ENCODE results near the gene STARD4. TPM values are rescaled to one million over a fixed set of nuclear protein-coding genes. Genes with fewer than 3 reads are reported as not detected.

Gene STARD4
- total RNA-seq, 1 experiment from 2014 or later = 15.2 TPM

DNA sequence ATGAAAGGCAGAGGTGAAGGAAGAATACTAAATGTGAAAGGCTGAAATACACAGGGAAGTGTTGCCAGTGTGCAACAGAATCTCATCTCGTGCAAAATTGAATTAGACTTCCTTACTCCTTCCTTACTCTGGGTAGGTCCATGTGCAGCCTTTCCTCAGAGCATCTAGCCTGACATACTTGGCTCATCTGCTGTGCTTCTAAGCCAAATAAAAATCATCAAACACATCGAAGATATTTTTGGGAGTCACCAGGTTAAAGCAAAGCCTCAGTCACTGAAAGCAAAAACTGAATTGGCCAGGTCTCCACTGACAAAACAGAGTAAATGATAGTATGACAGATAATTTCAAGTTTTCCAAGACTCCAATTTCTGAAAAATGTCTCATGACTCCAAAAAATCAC, 19.3 kb downstream of the STARD4 start:
- in situ Hi-C loops (cut with HindIII; ENCODE audit: low pct_unique_long_range_greater_than_20kb, low sequenced_read_pairs) = no loop called here
- no peak for DNase-seq (ENCODE audit: low read depth)

DNA sequence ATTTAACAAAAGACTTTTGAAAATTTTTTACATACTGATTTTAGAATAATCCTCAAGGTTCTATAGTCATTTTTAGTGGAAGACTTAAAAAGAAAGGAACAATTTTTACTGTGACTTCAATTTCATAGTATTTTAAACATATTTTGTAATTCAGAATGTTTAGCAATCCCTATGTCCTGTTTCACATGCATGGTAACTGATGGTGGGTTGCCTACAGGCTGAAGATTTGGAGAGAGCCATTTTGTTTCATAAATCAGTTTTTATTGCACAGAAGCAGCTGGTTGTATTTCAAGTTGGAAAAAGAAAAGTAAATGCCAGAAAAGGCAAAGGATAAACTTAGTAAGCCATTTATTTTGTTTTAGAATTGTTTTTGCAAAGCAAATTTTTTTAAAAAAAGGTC, 24.0 kb downstream of the STARD4 start:
- DNase-seq (ENCODE audit: low read depth) = no peak
- in situ Hi-C loops (cut with HindIII; ENCODE audit: low pct_unique_long_range_greater_than_20kb, low sequenced_read_pairs) = no loop called here

DNA sequence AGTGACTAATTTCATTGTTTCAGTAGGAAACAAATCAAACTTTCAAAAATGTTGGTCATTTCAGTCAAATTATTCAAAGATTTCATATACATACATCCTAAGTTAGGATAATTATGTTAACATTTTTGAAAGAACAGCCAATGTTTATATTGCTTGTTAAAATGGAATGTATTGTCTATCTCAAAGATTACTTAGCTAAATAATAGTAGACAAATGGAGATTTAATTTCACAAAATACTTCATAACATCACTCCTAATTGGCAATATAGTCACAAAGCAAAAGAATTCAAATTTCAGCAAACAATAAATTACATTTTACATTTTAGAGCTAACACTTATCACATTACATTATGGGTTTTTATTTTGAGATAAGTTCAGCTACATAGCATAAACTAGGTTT, 25.4 kb downstream of the STARD4 start:
- DNase-seq (ENCODE audit: low read depth) = no peak
- in situ Hi-C loops (cut with HindIII; ENCODE audit: low pct_unique_long_range_greater_than_20kb, low sequenced_read_pairs) = no loop called here

DNA sequence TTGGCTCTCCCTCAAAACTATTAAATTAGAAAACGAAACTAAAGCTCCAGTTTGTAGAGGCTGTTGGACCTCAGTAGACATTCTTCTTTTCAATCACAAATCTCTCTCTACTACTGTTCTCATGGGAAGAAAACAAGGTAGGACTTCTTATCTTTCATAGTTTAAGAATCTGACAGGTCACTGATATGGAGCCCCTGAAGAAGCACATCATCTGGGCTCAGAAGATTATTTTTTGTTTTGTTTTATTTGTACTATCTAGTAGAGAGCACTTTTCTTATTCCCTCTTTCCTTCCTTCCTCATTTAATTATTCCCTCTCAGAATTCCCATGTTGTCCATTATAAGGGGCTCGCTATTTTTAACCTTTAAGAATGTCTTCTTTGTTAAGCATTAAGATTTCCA, 26.3 kb downstream of the STARD4 start:
- in situ Hi-C loops (cut with HindIII; ENCODE audit: low pct_unique_long_range_greater_than_20kb, low sequenced_read_pairs) = no loop called here

DNA sequence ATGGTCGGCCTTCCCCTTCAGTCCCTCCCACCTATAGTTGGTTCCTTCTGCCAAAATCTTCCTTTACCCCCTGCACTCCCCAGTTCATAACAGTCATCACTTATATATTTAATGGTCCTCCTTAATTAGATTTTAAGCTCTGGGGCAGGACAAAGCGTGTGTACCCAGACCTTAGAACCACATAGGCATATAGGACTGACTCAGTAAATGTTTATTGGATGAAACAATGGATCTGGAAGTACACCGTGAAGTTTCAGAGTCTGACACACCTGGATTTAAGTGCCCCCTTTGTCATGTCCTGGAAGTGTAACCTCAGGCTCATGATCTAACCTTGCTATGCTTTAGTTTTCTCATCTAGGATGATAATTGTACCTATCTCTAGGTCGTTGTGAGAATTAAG, 32.0 kb downstream of the STARD4 start:
- no peak for DNase-seq (ENCODE audit: low read depth)
- in situ Hi-C loops (cut with HindIII; ENCODE audit: low pct_unique_long_range_greater_than_20kb, low sequenced_read_pairs) = no loop called here

More for the DNA sequence above, 26.3 kb downstream of the STARD4 start:
- no peak for DNase-seq (ENCODE audit: low read depth)

DNA sequence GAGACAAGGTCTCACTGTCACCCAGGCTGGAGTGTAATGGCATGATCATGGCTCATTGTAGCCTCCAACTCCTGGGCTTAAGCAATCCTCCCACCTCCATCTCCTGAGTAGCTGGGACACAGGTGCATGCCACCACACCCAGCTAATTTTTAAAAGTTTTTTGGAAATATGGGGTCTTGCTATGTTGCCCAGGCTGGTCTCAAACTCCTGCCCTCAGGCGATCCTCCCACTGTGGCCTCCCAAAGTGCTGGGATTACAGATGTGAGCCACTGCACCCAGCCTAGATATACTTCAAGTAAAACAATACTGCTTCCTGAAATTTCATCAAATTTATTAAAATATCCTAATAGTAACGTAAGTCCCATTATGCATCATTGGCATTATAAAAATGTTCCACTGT, 33.4 kb downstream of the STARD4 start:
- in situ Hi-C loops (cut with HindIII; ENCODE audit: low pct_unique_long_range_greater_than_20kb, low sequenced_read_pairs) = no loop called here
- no peak for DNase-seq (ENCODE audit: low read depth)

DNA sequence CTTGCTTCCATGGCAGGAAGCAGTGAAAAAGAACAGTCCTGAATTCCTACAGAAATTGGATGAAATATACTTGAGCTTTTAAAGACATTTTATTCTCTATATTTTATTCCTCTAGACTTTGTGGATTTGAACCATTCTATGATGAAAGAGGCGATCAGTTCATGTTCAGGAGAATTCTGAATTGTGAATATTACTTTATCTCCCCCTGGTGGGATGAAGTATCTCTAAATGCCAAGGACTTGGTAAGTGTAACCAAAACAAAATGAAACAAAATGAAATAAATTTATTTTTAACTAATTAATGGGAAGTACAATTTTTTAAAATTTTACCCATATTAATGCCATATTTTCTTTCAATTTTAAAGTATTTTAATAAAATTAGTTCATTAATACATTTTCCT, 34.1 kb downstream of the STARD4 start:
- in situ Hi-C loops (cut with HindIII; ENCODE audit: low pct_unique_long_range_greater_than_20kb, low sequenced_read_pairs) = no loop called here

DNA sequence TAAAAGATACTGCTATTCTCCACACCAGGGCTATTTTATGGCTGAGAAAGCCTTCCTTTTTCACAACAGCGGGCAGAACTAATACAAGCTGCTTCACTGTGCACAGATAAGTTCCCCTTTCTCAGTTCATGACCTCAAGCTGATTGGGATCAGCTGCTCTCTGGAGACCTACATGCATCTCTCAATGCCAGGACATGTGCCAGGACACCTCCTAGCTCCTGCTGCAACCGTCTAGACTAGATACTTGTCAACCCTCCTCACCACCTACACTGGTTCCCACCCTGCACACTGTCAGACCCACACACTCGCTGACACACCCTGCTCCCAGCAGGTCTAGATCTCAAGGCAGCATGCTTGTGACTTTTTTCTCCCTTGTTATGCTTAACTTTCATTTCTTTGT, 39.8 kb downstream of the STARD4 start:
- no peak for DNase-seq (ENCODE audit: low read depth)
- in situ Hi-C loops (cut with HindIII; ENCODE audit: low pct_unique_long_range_greater_than_20kb, low sequenced_read_pairs) = no loop called here

More for the DNA sequence above, 34.1 kb downstream of the STARD4 start:
- no peak for DNase-seq (ENCODE audit: low read depth)

DNA sequence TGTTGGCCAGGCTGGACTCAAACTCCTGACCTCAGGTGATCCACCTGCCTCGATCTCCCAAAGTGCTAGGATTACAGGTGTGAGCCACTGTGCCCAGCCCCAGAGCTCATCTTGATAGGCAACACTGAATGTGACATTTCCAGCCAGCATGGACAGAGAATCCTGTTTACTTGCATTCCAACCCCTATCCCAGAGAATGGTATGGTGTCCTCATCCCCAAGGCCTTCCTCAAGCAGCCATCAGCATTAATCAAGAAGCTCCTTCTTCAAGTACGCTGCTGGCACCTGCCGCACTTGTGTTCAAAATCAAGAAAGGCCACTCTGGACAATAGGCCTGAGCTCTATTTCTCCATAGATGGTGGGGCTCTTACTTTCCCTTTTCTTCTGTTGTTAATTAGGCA, 40.2 kb downstream of the STARD4 start:
- no peak for DNase-seq (ENCODE audit: low read depth)
- in situ Hi-C loops (cut with HindIII; ENCODE audit: low pct_unique_long_range_greater_than_20kb, low sequenced_read_pairs) = no loop called here

DNA sequence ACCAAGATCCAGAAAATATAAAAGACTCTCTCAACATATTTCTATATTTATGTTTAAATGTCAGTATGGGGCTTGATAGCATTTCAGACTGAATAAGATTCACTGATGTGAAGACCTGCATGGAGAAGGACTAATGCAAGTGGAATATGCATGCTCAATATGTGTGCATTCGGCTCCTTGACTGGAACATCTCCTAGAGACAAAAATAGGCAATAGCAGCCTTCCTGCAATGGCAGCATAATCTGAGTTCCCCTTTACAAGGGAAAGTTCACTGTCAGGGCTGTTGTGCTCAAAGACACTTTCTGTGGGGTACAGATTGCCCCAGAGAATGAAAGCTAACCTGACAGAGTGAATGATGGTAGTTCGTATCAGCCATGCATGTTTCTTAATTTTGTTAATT, 42.4 kb downstream of the STARD4 start:
- in situ Hi-C loops (cut with HindIII; ENCODE audit: low pct_unique_long_range_greater_than_20kb, low sequenced_read_pairs) = no loop called here
- no peak for DNase-seq (ENCODE audit: low read depth)

DNA sequence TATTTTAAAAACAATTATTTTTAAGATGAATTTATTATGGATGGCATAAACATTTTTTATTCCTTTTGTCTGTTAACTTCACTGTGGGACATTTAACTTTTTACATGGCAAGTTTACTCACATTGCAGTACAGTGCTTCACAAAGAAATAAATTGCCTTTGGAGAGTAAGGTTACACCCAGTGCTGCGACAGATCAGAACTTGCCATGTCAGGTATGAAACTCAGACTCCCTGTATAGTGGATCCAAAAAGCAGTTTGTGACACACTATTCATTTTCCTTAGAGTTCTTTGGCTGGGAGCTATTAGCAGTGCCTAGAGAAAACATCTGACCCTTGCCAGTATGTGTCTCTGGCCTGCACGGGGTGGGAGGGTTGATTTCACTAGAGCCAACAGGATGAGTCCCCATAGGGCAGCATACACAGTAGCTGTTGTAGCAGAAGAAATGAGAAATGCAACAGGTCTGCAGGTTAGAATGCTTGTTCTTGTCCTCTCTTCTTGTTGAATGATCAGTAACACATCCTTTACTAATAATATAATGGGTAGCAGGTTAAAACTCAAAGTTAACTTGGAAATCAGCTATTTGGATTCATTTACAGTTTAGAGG, 42.9 kb downstream of the STARD4 start:
- in situ Hi-C loops (cut with HindIII; ENCODE audit: low pct_unique_long_range_greater_than_20kb, low sequenced_read_pairs) = no loop called here
- DNase-seq (ENCODE audit: low read depth) = no peak

DNA sequence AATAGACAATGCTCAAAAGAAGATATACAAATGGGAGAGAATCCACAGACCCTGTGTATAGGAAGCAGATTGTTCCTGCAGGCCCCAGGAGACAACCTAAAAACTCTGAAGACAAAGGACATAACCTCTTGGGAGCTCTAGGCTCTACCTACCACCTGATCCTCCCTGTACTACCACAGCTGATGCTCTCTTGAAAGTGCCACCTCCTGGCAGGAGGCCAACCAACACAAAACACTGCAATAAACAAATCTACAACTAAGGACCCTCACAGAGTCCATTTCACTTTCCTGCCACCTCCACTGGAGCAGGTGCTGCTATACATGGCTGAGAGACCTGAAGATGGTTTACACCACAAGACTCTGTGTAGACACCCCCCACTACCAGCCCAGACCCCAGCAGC, 49.0 kb downstream of the STARD4 start:
- in situ Hi-C loops (cut with HindIII; ENCODE audit: low pct_unique_long_range_greater_than_20kb, low sequenced_read_pairs) = no loop called here
- no peak for DNase-seq (ENCODE audit: low read depth)

DNA sequence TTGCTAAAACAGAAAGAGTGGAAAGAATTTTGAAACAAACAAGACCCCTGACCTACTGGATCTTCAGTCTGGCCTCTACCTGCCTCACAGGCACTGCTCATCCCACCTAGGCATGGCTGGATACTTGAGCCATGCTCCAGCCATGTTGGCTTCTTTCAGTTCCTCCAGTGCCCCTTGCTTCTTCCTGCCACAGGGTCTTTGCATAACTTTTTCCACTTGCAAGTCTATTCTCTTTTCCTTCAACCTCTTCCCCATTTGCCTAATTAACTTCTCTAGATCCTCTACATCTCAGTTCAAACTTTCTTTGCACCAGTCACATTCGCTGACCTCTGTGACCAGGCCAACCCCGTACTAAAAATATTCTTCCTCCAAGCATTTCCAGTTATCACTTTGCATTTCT, 50.4 kb downstream of the STARD4 start:
- in situ Hi-C loops (cut with HindIII; ENCODE audit: low pct_unique_long_range_greater_than_20kb, low sequenced_read_pairs) = no loop called here
- no peak for DNase-seq (ENCODE audit: low read depth)

DNA sequence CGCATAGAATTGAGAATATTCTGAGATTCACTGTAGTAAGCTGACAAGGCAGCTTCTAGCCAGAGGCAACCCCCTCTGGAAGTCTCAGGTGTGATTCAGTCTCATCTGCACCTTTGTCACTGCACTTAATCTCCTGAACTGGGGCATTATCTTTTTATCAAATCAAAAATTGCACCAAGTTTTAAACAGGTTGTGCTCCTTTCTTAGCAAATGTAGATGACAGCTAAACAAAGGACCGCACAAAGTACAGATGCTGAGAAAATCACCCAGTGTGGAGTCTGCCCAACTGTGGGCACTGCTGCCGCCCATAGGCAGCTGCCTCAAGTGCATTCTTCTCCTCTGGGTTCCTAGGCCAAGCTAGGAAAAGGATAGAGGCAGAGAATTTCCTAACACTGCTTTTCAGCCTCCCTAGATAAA, 51.1 kb downstream of the STARD4 start:
- in situ Hi-C loops (cut with HindIII; ENCODE audit: low pct_unique_long_range_greater_than_20kb, low sequenced_read_pairs) = no loop called here
- DNase-seq (ENCODE audit: low read depth) = no peak

DNA sequence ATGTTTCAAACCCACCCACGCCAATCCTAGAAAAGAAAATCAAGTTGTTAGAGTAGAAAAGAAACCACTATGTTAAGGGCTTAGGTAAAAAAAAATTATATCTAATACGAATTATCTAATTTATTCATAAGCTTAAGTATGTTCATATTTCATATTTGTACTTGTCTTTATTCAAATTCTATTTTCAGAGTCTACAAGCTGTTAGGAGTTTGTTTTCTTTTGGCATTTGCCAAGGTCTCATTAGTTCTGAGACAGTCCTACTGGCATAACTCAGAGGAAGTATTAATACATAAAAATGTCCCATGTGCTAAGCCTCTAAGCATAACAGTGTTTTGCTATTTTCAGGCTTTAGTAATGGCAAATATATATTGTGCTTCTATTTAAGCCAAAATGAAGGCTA, 57.6 kb downstream of the STARD4 start:
- no peak for DNase-seq (ENCODE audit: low read depth)
- in situ Hi-C loops (cut with HindIII; ENCODE audit: low pct_unique_long_range_greater_than_20kb, low sequenced_read_pairs) = no loop called here

DNA sequence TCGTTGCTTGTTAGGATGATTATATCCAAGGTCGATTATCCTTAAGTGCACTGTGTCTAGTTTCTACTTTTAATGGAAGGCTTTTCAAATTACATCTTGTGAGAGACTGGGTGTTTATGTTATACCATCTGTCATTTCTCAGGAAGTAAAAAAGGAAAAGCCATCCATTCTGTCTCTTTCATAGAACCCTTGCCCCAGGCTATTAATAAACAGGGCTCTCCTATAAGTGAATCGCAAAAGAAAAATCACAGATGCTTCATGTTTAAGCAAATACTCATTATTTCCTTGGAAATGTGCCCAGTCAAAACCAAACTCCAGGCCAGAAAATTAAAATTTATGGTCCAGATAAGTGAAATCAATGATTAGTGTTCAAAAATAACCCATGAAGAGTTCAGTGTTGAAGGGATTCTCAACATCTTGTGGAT, 58.1 kb downstream of the STARD4 start:
- in situ Hi-C loops (cut with HindIII; ENCODE audit: low pct_unique_long_range_greater_than_20kb, low sequenced_read_pairs) = no loop called here
- no peak for DNase-seq (ENCODE audit: low read depth)

DNA sequence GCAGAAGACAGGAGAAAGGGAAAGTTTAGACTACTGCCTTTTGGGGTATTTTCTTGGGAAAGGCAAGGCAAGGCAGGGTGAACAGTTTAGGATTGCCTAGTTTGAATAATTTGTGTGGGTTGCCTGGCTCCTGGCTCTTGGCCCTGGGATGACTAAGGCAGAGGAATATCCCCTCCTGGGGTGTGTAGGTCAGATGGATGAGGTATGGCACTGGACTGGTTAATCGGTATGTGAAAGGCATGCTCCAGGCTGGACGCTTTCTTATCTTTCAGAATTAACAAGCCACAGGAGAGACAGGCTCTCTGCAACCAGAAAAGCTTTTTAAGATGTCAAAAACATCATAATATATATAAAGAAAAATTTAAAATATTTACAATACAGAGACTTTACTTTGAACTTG, 58.6 kb downstream of the STARD4 start:
- no peak for DNase-seq (ENCODE audit: low read depth)
- in situ Hi-C loops (cut with HindIII; ENCODE audit: low pct_unique_long_range_greater_than_20kb, low sequenced_read_pairs) = no loop called here

DNA sequence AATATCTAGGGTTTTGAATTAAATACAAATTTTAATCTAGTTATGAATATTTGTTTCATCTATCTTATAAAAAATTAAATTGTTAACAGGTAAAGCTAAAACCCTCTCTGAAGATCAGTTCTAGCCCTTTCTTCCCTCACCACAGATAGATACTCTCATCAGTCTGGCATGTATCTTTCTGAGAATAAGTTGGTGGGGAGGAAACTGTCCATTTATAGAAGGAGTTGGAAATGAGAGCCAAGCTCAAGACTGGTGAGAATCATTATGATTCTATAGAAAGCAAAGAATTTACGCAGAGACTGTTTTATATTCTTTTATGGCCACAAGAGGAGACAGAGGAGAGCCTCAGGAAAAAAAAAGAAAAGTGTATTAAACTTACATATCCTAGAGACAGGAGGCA, 59.0 kb downstream of the STARD4 start:
- in situ Hi-C loops (cut with HindIII; ENCODE audit: low pct_unique_long_range_greater_than_20kb, low sequenced_read_pairs) = no loop called here

DNA sequence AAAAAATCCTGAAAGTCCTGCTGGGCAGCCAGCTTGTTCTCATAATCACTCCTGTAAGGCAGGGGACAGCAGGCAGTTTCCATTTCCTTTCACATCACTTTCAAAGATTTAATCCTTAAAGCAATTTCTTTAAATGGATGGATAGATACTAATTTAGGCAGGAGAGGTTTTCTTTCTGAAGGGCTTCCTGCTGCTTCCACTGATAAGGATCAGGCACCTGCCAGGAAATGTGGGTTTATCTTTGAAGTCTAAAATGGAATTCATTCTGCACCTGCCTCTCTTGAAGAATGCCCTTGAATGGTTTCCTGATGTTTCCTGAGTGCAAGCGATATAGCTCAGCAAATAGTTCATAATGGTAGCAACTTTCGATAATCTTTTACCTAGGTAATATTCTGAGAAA, 64.5 kb downstream of the STARD4 start:
- no peak for DNase-seq (ENCODE audit: low read depth)
- in situ Hi-C loops (cut with HindIII; ENCODE audit: low pct_unique_long_range_greater_than_20kb, low sequenced_read_pairs) = no loop called here

More for the DNA sequence above, 59.0 kb downstream of the STARD4 start:
- no peak for DNase-seq (ENCODE audit: low read depth)

DNA sequence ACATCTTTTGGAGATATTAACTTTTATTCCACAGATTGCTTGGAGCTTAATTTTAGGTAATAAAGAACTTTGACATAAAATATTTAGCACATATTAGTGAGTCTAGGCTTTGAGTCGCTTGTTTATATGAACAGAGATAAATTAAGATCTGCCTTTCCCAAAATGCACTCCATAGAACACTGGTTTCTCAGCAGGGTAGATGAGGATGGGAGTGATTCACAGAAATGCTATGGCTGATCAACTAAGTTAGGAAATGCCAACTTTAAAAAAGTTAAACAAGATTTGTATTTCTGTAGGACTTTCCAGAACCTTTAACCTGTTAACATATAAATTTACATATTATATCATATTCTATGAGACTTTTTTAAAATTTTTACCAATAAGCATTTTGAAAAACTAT, 65.2 kb downstream of the STARD4 start:
- in situ Hi-C loops (cut with HindIII; ENCODE audit: low pct_unique_long_range_greater_than_20kb, low sequenced_read_pairs) = no loop called here

More for the DNA sequence above, 65.2 kb downstream of the STARD4 start:
- DNase-seq (ENCODE audit: low read depth) = no peak
